Activated naive CD4-positive, alpha-beta T cell treated with anti-CD3 and anti-CD28 coated beads, Interleukin-2, amount 50 U/mL, for 16 hours (primary cell): ENCODE results near the gene SMIM1.
"Not testable (repeated sequence)": the region's sequence is repeated elsewhere in the genome, so short reads cannot be mapped to it uniquely, and the experiment has no call there.

ENCODE experiments used
- DNase-seq: peaks from one replicate; pipeline ENCODE4 v3.0.0-alpha.2; 2020

SMIM1 gene

DNA sequence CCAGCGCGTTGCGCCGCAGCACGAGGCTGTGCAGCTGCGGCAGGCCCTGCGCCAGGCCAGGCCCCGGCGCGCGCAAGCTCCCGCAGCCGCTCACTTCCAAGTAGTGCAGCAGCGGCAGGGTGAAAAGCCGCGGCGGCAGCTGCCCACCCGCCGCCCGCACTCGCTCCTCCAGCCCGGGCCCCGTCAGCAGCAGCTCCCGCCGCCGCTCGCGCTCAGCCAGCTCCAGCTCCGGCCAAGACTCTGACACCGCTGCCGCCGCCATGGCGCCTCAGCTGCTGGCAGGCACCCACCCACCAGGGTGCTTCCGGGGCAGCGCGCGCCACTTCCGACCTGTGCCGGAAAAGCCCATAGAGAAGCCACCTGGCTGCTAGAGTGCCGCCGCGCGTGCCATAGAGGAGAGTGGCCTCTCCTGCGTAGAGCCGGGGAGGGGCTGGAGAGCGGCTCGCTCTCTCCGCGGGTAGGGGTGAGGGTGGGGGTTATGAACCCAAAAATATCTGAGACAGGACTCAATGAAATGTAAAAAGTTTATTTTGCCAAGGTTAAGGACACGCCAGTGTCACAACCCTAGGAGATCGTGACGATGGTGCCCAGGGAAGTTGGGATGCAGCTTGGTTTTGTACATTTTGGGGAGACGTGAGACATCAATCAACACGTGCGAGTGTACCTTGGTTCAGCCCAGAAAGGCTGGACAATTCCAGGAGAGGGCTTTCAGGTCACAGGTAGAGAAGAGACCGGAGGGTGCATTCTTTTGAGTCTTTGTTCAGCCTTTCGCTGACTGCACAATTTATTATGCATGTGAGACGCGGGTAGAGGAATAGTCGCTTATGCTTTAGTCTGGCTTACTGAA, 23.9 kb downstream of the SMIM1 start, which contains the start of gene LRRC47:
Gene LRRC47 (minus strand): TSS at position 284 of the 847 bp plus-strand sequence. CDS start 22 bp downstream, at position 262.
- peak; percentile 95 for DNase-seq

DNA sequence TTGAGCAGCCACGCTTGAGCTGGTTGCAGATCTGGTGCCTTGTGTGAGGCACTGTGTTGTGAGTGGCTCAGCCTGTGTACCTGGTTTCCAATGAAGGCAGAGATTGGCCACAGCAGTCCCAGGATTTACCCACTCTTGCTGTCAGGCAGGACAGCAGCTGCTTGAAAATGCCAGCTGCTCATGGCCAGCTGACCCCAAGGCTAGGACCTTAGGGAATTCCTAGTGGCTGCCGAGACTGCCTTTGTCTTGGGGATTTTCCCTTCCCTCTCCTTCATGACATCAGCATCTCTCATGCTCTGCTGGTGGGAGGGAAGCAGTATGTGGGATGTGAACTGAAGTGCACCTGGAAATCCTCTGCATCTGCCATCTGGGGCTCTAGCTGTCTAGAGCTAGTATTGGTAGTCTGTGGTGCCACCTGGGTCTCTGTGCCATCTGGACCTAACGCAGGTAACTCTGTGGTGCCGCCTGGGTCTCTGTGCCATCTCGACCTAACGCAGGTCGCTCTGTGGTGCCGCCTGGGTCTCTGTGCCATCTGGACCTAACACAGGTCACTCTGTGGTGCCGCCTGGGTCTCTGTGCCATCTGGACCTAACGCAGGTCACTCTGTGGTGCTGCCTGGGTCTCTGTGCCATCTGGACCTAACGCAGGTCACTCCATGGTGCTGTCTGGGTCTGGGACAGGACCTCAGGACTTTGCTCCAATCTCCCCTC, 27.6 kb downstream of the SMIM1 start:
- no peak for DNase-seq

DNA sequence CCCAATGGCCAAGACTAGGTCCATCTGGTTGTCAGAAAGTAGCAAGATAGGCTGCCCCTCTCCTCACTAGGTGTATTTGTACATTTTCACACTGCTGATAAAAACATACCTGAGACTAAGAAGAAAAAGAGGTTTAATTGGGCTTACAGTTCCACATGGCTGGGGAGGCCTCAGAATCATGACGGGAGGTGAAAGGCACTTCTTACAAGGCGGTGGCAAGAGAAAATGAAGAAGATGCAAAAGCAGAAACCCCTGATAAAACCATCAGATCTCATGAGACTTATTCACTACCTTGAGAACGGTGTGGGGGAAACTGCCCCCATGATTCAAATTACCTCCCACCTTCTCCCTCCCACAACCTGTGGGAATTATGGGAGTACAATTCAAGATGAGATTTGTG, 28.2 kb downstream of the SMIM1 start:
- not testable (repeated sequence) for DNase-seq

DNA sequence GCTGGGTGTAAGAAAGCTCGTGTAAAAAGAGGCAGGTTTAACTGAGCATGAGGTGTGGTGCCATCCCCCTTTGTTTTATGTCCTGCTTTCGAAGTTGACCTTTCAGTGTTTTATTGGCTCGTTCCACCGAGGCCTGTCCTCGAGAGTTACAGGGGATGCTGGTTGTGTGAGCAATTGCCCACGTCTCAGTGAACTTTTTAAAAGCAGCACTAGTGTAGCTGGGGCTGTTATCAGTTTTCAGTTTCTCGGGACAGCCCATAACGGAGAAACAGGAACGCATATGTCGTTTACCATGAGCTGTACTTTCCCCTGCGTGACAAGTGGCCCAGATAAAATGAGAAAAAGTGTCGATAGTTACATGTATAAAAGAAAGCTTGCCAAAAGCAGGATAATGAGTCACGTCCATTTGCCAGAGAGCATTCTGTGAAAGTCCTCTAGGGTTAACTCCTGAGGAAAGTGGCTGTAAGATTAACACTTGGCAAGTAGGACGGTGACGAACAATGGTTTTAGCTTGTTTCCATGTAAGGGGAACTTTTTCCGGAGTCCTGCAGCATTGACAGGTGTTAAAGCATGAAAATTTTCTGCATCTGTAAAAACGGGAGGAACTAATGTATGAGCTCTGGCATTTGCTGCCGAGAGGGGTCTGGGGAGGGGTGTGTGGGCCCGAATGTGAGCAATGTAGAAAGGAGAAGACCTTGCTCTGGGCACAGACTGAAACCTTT, 31.5 kb downstream of the SMIM1 start:
- DNase-seq: no peak

DNA sequence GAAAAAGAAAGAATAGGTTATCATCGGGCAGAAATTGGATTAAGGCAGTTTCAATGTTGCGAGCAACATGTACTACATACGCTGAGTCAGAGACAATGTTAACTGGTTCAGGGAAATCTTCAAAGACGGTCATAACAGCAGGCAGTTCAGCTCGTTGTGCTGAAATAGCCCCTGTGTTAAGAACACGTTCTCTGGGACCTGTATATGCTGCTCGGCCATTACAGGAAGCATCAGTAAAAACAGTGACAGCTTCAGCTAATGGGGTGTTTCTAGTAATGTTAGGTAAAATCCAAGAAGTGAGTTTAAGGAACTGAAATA, 32.0 kb downstream of the SMIM1 start:
- DNase-seq: not testable (repeated sequence)

DNA sequence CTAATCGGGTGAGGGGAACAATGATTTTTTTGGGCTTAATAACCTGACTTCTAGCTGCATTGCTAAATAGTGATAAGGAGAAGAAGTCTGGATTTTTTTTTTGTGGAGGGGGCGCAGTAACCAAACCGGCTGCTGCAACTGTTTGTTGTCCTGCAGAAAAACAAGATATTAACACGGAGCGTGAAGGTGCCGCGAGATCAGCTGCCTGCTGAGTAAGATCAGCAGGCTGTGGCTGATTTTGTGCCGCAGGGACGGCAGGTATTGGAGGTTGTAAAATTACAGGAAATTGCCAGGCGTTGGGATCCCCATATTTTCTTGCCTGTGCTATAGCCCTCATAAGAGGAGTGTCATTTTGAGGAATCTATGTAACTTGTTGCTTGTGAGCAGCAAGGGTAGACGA, 32.5 kb downstream of the SMIM1 start:
- DNase-seq: no peak

DNA sequence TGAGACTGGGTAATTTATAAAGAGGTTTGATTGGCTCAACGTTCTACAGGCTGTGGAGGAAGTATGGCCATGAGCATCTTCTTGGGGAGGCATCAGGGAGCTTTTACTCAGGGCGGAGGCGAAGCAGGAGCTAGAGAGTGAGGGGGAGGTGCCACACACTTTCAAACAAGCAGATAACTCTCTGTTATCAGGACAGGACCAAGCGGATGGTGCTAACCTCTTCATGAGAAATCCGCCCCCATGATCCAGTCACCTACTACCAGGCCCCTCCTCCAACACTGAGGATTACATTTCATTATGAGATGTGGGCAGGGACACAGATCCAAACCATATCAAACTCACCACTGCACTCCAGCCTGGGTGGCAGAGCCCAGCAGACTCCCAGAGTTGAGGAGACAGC, 35.2 kb downstream of the SMIM1 start:
- no peak for DNase-seq

DNA sequence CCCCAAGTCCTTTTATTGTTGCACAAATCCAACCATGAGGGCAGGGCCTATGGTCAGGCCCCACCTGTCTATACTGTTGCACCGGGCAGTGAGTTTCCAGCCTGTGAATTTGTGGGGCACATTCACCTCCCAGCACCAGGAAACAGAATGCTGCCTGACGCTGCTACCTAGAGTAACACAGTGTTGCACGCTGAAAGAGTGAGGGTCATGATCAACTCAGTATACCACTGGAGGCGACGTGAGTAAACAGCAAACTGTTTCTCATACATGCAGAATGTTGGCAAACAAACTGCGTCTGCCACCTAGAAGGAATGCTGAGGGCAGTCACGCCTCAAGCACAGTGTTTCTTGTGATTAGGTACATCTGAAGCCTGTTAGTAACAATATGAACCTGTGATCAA, 37.1 kb downstream of the SMIM1 start:
- DNase-seq: no peak

DNA sequence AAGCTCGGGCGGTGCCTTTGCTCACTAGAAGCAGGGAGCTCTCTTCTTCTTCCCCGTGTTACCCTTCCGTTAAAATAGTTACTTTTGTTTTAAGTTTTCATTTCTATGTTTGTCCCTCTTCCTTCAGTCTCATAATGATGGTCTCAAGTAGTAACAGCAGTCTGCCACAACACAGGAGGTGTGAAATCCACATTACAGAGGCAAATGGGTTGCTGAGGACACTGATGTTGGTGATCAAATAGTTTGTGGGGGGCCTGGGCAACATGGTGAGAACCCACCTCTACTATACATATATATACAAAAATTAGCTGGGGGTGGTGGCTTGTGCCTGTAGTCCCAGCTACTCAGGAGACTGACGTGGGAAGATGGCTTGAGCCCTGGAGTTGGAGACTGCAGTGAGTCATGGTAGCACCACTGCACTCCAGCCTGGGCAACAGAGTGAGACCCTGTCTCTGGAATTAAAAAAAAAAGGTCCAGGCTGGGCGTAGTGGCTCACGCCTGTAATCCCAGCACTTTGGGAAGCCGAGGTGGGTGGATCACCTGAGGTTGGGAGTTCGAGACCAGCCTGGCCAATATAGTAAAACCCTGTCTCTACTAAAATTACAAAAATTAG, 37.7 kb downstream of the SMIM1 start:
- DNase-seq: not testable (repeated sequence)

DNA sequence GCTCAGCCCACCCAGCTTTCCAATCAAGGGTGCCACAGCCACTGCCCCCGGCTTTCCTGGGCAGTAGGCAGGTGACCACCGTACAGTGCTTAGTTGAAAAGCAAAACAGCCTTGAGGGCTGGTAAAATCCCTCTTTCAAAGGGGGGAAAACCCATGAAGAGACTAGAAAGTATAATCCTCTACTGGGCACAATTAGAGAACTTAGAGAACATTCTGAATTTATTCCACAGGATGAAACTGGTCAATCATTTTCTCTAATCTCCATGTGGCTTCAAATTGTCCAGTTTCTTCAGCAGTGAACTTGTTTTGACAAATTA, 39.0 kb downstream of the SMIM1 start:
- DNase-seq: no peak

DNA sequence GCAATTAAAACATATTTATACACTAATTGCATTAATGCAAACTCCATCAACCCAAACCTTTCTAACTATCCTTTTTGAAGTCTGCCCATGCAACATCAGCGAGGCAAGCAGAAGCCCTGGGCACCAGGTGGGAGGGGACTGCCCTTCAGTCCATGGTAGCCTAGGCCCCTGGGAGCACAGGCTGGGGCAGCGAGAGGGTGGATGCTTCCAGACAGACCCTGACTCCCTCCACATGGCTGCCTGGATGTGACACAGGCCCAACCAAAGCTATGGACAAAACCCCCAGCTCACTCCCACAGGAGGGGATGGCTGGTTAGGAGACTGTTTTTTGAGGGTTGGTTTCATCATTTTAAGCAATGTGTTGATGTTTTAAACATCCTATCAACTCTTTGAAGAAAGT, 41.5 kb downstream of the SMIM1 start:
- DNase-seq: no peak

DNA sequence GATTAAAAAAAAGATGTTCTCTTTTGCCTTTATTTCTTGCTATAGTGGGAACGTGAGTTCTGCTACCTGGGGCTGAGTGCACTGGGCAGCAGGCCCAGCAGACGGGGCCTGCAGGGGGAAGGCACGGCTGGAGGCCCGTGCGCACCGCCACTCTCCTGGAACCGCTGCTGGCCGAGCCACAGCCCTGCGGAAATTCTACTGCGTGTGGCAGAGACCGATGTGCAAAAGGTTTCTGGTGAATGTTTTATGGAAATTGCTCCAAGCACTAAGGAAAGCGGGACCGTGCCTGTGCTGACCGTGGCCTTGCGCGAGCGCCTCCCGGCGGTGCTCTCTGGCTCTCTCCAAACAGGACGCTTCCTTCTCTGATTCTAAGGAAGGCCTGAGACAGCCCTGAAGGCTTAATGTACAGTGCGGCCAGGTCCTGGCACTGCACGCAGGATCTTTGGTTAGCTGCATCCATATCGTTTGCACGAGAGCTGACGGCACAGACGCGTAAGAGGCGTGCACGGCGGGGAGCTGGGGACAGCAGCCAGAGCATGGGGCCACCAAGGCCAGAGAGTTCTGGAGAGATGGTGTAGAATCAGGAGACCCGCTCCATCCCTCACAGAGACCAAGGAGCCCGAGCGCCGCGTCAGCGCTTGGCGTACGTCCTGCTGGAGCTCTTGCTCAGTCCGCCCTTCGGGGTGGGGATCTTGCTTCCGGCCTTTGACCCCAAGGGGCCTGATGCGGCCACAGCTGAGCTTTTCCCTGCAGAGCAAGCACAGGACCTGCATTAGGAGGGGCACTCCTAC, 42.4 kb downstream of the SMIM1 start:
- no peak for DNase-seq

DNA sequence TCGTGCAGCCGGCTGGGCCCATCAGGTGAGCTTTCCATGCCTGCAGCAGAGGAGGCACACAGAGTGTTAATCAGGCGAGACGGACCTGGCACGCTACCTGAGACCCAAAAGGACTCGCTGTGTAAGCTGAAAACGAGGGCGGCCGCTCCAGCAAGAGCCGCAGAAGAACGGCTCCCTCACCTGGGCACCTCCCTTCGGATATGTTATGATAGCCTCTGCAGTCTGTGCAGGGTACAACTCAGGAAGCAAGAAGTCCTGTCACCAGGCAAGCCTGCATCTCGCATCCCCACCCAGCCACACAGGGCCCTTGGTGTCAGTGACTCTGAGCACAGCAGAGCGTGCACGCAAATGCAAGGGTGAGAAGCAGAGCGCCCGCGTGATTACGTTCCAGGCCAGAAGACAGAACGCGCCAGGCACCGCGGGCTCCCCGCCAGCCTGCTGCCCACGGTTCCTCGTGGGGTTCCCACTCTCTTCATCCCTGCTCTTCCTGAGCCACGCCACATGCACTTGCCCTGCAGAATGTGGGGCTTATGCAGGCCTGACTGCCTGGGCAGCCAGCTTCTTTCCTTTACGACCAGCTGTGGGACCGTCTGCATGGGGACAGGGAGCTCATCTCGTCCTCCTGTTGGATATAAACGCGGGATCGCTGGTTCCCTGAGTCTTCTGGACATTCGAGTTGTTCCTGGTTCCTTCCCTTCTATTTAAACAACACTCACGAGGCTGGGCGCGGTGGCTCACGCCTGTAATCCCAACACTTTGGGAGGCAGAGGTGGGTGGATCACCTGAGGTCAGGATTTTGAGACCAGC, 44.0 kb downstream of the SMIM1 start:
- DNase-seq: no peak

DNA sequence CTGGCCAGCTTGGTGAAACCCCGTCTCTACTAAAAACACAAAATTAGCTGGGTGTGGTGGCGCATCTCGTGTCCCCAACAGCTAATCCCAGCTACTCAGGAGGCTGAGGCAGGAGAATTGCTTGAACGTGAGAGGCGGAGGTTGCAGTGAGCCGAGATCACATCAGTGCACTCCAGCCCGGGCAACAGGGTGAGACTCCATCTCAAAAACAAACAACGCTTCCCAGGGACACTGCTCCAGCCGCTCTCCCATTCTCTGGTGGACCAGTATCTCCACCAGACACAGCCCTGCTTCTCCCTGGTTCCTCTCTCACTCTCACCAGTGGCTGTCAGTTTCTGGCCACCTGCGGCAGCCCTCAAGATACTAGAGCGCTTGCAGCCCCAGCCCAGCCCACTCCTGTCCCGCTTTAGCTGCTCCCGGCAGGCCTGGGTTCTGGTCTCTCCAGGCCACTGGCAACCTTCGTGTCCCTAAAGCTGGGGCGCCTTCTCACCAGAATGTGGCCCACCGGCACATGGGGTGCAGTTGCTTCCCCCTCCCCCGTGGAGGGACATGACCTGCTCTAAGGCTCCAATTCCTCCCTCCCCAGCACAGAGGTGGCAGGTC, 44.7 kb downstream of the SMIM1 start:
- no peak for DNase-seq

DNA sequence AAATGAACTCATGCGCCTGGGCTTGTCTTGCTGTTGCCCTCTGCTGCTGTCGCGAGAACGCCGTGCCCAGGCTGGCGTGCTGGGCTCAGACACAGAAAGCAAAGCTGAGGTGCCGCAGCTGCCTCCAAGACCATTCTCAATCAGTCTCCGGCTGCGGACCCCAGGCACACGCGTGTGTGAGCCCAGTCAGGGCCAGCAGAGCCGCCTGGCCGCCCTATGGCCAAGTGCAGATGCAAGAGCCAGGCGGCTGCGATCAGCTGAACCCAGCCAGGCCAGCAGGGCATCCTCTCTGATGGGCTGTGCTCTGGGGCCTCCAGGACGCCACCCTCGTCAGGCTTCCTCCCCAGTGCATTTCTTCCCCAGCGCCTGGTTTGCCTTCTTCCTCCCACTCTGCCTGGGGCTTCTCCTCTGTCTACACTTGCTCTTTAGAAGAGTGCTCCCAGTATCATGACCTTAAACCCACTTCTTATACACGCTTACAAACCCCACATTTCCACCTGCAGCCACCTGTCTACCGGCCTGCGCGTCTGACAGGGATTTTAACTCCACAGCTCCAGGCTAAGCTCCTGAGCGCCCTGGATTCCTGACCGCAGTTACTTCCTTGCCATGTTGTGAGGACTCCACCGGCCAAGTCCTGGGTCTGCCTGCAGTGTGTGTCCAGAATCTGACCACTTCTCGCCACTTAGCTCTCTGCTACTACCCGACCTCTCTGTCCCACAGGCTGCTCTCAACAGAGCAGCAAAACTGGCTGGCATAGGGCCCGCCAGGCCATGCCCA, 45.5 kb downstream of the SMIM1 start:
- DNase-seq: no peak

DNA sequence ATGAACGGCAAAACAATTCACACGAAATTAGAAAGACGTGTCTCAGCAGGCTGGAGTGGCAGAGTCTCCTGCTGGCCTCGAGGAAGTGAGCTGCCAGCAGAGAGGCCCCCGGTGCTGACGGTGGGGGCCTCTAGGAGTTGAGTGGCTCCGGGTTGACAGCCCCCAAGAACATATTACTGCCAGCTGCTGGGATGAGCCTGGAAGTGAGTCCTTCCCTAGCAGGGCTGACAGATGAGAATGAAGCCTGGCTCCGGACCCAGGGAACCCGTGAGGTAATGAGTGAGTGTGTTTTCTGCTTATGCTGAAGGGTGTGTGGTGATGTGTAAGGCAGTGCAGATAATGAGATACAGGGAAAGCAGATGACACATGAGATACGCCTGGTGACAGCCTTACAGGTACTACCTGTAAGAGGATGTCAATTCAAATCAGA, 47.2 kb downstream of the SMIM1 start:
- DNase-seq: no peak

DNA sequence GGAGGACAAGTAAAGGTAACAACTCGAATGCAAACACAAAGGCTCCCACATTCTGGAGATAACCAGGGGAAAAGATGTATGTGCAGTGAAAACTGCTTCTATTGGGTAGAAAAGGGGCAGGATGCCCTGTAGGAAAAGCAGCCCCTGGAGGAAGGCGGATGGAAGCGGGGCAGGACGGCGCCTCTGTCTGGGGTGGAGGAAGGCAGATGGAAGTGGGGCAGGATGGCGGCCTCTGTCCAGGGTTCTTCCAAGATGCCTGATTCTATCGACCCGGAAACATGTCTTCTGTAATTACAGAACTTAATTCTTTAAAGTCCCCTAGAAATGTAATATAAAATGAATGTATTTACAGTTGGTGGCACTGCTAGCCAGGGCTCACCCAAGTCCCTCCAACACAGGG, 47.8 kb downstream of the SMIM1 start:
- DNase-seq: no peak

DNA sequence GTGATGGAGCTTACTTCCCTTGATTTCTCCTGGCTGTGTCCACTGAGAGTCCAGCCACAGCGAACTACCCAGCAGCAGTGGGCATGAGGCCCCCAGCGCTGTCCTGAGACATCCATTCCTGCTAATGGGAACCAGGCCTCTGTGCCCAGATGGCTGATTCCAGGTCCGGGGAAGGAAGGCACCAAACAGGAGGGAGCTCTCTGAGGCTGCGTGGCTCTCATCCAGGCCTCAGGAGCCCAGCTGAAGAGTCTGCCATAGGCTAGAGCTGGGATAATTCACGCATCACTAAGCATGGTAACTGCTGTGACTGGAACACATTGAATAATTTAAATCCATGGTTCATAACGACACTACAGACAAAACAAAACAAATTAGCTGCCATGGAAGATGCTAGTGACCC, 48.5 kb downstream of the SMIM1 start:
- no peak for DNase-seq

DNA sequence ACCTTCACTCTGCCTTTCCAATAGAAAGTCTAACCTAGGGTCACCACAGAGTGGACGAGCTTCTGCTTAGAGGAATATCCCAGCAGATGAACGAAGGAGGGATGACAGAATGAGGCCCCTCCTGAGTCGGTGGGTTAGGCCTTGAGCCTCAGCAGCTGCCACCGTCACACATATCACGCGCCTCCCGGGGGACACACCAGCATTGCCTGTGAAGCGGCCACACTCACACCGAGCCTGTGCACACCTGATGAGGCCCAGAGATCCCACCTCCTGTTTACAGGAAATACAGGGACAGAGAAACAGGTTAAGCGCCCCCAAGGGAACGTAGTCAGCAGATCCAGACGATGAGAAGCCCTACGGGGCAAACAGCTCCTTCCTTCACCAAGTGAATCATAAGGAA, 48.9 kb downstream of the SMIM1 start:
- no peak for DNase-seq

DNA sequence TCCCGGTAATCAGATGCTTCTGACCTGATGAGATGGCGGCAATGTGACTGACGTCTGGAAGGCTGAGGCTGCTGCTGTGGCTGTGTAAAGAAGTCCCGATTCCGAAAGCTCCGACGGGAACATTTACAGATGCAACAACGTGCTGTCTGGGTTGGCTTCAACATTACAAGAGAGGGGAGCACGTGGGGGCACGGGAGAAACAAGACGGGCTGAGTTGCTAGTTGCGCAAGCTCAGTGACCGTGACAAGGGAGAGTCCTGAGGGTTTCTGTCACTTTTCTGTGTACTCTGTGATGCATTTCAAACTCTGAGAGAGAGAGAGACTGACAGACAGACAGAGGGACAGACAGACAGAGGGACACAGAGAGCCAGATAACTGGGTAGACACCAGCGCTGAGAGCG, 49.4 kb downstream of the SMIM1 start:
- no peak for DNase-seq

DNA sequence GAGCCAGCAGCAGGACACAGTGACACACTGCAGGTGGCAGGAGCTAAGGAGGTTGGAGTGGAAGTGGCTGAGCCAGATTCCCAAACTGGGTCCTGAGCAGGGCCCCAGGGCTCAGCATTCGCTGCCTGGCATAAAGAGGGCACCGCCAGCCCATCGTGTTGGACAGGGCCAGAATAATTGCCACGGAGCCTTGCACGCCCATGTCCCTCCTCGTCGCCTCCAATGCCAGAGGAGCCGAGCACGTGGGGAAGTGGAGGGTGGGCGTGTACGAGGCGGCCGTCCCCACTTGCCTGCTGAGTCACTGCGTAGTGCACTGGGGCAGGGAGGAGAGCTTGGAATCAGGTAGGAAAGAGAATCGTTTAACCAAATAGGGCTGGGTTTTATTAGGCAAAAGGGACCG, 49.9 kb downstream of the SMIM1 start:
- DNase-seq: no peak
